ENCODE results near the gene PSEN1. TPM values are rescaled to one million over a fixed set of nuclear protein-coding genes. Genes with fewer than 3 reads are reported as not detected.

The PSEN1 gene
- total and polyA plus RNA-seq, 2 of the 8 experiments (the other 6 are each of a cell fraction or from before 2014, with no cell fraction given) = 10.1 to 38.7 TPM

- Histone ChIP-seq H4K5ac (ENCODE audit: insufficient read length, low read depth, low read length) (no peak overlapping the region), H3K14ac (ENCODE audit: insufficient read length) (no peak overlapping the region), H2BK5ac (ENCODE audit: low read depth, low read length) (no peak overlapping the region; the same call in 1 of the 2 replicates), H3K4me1 (replicated peaks in 1 of 4; ENCODE audit: control insufficient read depth in 3 of 4, insufficient read depth in 4 of 4, low read length in 3 of 4) (no peaks in the 10 kb centered on the region; a peak in 1 of 7 replicates), H4K91ac (replicated peaks; ENCODE audit: insufficient read length, low read length) (no peak overlapping the region), H2AK5ac (ENCODE audit: low read depth, low read length) (no peak overlapping the region), H3K9ac (replicated peaks in 1 of 4; ENCODE audit: extremely low read depth in 1 of 4, low read depth in 3 of 4, low read length in 3 of 4) (no peak overlapping the region), H3K56ac (replicated peaks; ENCODE audit: insufficient read length, low read depth, low read length) (no peak overlapping the region), H3K36me3 (ENCODE audit: control insufficient read depth in 2 of 4, insufficient read depth in 4 of 4, low read length in 3 of 4) (peaks cover 0 to 11% (median 6%) of the 10 kb centered on the region in 4 experiments; a peak in 5 of 8 replicates), H2BK12ac (ENCODE audit: low read depth, low read length) (no peak overlapping the region), H3K79me1 (ENCODE audit: low read depth, low read length) (no peaks in the 10 kb centered on the region), H3K27me3 (replicated peaks in 1 of 4; ENCODE audit: control insufficient read depth in 3 of 4, extremely low read depth in 1 of 4, insufficient read depth in 3 of 4, low read length in 3 of 4) (no peaks in the 10 kb centered on the region), H4K8ac (ENCODE audit: extremely low read depth, insufficient read depth, low read length) (no peak overlapping the region), H3K23me2 (ENCODE audit: low read depth, low read length) (no peaks in the 10 kb centered on the region; the same call in 1 of the 2 replicates), H4K20me1 (replicated peaks in 1 of 2; ENCODE audit: control insufficient read depth in 1 of 2, insufficient read depth in 2 of 2, low read length in 2 of 2) (peaks cover 0 to 5% of the 10 kb centered on the region in 2 experiments), H3K4me3 (ENCODE audit: extremely low read depth in 1 of 4, insufficient read depth in 2 of 4, low read depth in 3 of 4, low read length in 4 of 4) (no peak overlapping the region), H2BK20ac (ENCODE audit: low read length) (no peak overlapping the region), H3K4me2 (ENCODE audit: insufficient read depth in 1 of 2, low read depth in 2 of 2, low read length in 2 of 2) (no peak overlapping the region), H2BK120ac (replicated peaks; ENCODE audit: low read depth, low read length) (no peak overlapping the region), H2BK15ac (ENCODE audit: low read length) (no peak overlapping the region), H3K23ac (ENCODE audit: insufficient read length) (no peak overlapping the region), H3K79me2 (ENCODE audit: control insufficient read depth in 1 of 2, insufficient read depth in 2 of 2, low read length in 2 of 2) (no peaks in the 10 kb centered on the region), H3K27ac (ENCODE audit: low read depth, low read length) (no peak overlapping the region), H3K4ac (replicated peaks; ENCODE audit: insufficient read length, low read depth, low read length) (no peak overlapping the region), H3K18ac (ENCODE audit: extremely low read depth, low read length) (no peak overlapping the region), H3K9me3 (ENCODE audit: insufficient read depth in 2 of 2, low read depth in 1 of 2, low read length in 1 of 2) (no peaks in the 10 kb centered on the region), H2AFZ (ENCODE audit: low read length) (no peak overlapping the region)
- ChIA-PET CTCF (ENCODE audit: partially characterized antibody) (interaction anchor here (0.6 to 2.4 kb wide), 4 partner anchors 13 to 504 kb away, joined by 3 to 10 read pairs (median 4); no protein-coding TSS in a partner anchor), POLR2A (ENCODE audit: partially characterized antibody) (interaction anchor here (1.3 to 4.4 kb wide), 2 partner anchors 12 to 17 kb away, joined by 3 to 21 read pairs; no protein-coding TSS in a partner anchor)
- no peak for DNase-seq (ENCODE audit: low read depth in 1 of 2, low spot score in 2 of 2)
- FAIRE-seq = no peak
- WGBS, 2 experiments (ENCODE audit: extremely low coverage in 1 of 2, insufficient coverage in 1 of 2, insufficient read length in 1 of 2, insufficient replicate concordance in 2 of 2, low coverage in 1 of 2, low lambda C conversion rate in 2 of 2, missing lambda C conversion rate in 1 of 2) = 90% methylated on average over 27 of the region's 29 CpGs; no CpG with 5 or more reads in 1 of the 2 experiments
- TF ChIP-seq JUND (IDR thresholded peaks at IDR 0.05; ENCODE audit: low read length) (no peak), SAP30 (IDR thresholded peaks at IDR 0.05; ENCODE audit: insufficient read depth, insufficient replicate concordance, low read length) (no peak), POU5F1 (IDR thresholded peaks at IDR 0.05; ENCODE audit: low read depth, low read length) (no peak), SP1 (IDR thresholded peaks at IDR 0.05; ENCODE audit: low read depth, low read length) (no peak)
Measured at GRCh38 chr14:73252491-73253322, 116.4 kb downstream of the PSEN1 start.

Data from H1 (cell line).